Epithelial cell of proximal tubule (primary cell): ENCODE data around the gene LY6G5C. TPM values are rescaled to one million over a fixed set of nuclear protein-coding genes. Genes with fewer than 3 reads are reported as not detected.
"Not testable (repeated sequence)": the region's sequence is repeated elsewhere in the genome, so short reads cannot be mapped to it uniquely, and the experiment has no call there.

Experiments used
- DNase-seq: peaks from one replicate; pipeline ENCODE4 v3.0.0-alpha.2; 2011; ENCODE audit warnings: low read depth
- H3K4me3 ChIP-seq: 2 replicates; pipeline ENCODE4 v1.5.1; 2011; ENCODE audit warnings: low read depth, mild to moderate bottlenecking, low read length
- total RNA-seq: library from RNA; depleted of rRNA; stranded (reverse); fragments of >200 nt; gene quantifications from 2 replicates; pipeline ENCODE4 v1.2.3, GENCODE V29; 2015
- TF ChIP-seq, protein P1 (sequence below): conservative IDR thresholded peaks from 2 replicates; pipeline ENCODE4 v1.5.1; 2012; ENCODE audit warnings: low read depth, mild to moderate bottlenecking, low read length

Gene LY6G5C
- total RNA-seq, 1 donor from 2014 or later: 1.1 TPM

DNA sequence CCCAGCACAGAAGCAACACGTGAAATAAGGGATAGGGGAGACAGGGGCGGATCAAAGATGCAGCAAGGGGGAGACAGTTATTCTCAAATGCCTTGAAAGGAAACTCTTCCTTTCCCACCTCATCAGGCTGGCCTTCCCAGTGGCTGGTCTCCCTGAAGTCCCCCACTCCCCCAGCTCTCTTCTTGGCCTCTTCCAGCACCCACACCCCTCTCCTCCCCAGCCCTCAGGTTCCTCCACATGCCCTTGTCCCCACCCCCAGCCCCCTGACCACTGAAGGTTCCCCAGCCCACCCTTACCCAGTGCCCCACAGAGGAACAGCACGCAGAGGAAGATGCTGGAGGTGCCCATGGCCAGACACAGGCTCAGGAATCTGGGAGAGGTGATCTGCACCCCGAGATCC is 32.6 kb upstream of the LY6G5C start:
- DNase-seq: no peak
- TF ChIP-seq, protein P1, sequence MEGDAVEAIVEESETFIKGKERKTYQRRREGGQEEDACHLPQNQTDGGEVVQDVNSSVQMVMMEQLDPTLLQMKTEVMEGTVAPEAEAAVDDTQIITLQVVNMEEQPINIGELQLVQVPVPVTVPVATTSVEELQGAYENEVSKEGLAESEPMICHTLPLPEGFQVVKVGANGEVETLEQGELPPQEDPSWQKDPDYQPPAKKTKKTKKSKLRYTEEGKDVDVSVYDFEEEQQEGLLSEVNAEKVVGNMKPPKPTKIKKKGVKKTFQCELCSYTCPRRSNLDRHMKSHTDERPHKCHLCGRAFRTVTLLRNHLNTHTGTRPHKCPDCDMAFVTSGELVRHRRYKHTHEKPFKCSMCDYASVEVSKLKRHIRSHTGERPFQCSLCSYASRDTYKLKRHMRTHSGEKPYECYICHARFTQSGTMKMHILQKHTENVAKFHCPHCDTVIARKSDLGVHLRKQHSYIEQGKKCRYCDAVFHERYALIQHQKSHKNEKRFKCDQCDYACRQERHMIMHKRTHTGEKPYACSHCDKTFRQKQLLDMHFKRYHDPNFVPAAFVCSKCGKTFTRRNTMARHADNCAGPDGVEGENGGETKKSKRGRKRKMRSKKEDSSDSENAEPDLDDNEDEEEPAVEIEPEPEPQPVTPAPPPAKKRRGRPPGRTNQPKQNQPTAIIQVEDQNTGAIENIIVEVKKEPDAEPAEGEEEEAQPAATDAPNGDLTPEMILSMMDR: no peak
- no peak overlapping the region for H3K4me3 ChIP-seq

DNA sequence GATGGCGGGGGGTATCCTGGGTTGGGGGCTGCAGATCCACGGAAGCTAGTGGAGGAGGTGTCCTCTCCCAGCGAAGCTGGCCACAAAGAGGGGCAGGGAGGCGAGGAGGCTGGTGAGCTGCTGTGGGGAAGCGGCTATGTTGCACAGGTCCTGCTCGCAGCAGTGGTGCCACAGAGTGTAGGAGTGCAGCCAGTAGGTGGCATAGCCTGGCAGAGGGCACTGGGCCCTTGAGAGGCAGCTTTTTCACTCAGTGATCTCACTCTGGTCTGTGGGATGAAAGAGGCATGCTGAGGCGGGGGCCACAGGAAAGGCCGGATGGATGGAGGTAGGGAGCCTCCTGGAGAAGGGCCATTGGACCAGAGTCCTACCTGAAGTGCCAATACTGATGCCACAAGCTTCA is 31.4 kb upstream of the LY6G5C start:
- no peak for DNase-seq
- no peak overlapping the region for H3K4me3 ChIP-seq
- TF ChIP-seq, protein P1: peak; percentile 54

DNA sequence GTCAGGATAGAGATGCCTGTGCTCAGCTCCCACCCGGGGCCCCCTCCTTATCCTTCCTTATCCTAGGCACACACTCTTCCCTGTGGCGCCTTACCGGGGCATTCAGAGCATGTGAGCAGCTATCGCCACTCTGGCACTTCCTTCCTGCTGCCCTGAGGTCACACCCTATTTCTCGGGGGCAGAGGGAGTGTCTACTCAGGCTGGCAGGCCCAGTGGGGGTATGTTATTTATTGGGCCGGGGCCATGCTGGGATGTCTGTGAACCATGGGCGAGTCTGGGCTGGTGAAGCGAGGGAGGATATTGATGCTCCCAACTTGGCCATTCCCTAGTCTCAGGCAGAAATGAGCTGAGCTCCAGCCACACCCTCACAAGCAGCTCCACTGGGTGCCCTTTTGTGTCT is 30.4 kb upstream of the LY6G5C start:
- TF ChIP-seq, protein P1: no peak
- DNase-seq: no peak
- no peak overlapping the region for H3K4me3 ChIP-seq

DNA sequence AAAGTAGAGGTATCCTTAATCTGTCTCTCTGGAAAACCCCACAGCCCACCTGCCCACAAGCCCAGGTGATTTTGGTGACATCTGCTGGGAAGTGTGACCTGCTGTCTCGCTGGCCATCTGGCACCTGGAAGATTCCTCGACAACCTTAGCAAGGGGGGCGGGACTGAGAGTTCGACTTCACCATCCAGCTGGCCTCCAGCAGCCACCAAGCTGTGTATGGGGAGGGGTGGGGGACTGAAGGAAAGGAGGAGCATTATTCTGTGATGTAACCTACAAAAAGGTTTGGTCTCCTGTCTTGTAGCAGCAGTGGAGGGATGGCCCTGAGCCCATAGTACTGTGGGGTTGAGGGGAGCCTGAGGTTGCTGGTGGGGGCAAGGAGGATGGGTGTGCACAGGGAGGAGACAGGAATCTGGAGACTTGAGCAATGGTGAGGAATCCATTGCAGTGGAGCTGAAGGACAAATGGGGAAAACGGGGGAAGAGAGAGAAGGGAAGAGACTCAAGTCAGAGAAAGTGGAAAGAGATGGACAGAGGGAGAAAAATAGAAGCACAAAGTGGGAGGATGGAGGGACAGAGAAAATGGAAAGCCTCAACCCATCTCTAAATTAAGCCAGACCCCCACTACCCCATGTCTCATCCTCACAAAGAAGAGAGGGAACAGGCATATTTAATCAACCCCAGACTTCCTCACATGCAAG is 29.8 kb upstream of the LY6G5C start:
- TF ChIP-seq, protein P1: no peak
- no peak for DNase-seq
- no peak overlapping the region for H3K4me3 ChIP-seq

DNA sequence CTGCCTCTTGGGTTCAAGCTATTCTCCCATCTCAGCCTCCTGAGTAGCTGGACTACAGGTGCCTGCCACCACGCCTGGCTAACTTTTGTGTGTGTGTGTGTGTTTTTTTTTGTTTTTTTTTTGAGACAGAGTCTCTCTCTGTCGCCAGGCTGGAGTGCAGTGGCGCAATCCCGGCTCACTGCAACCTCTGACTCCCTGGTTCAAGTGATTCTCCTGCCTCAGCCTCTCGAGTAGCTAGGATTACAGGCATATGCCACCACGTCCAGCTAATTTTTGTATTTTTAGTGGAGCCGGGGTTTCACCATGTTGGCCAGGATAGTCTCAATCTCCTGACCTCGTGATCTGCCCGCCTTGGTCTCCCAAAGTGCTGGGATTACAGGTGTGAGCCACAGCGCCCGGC is 28.3 kb upstream of the LY6G5C start:
- DNase-seq, H3K4me3 ChIP-seq: not testable (repeated sequence)

DNA sequence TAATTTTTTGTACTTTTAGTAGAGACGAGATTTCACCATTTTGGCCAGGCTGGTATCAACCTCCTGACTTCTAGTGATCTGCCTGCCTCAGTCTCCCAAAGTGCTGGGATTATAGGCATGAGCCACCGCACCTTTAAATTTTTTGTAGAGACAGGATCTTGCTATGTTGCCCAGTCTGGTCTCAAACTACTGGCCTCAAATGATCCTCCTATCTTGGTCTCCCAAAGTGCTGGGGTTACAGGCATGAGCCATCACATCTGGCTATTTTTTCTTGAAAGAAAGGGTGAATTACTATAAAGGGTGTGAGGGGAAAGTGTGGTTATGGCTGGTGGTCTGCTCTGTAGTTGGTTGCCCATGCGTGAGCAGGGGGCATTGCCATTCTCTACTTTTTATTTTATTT is 27.4 kb upstream of the LY6G5C start:
- TF ChIP-seq, protein P1: no peak
- H3K4me3 ChIP-seq: no peak overlapping the region
- no peak for DNase-seq

DNA sequence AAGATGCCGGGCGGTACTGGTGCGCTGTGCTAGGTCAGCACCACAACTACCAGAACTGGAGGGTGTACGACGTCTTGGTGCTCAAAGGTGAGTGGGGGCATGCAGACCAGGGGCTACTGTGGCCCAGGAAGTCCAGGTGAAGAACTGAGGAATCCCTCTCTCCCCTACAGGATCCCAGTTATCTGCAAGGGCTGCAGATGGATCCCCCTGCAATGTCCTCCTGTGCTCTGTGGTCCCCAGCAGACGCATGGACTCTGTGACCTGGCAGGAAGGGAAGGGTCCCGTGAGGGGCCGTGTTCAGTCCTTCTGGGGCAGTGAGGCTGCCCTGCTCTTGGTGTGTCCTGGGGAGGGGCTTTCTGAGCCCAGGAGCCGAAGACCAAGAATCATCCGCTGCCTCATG is 26.8 kb upstream of the LY6G5C start:
- TF ChIP-seq, protein P1: no peak
- no peak for DNase-seq

More for the DNA sequence above, 26.8 kb upstream of the LY6G5C start:
- no peak overlapping the region for H3K4me3 ChIP-seq
